Testis (tissue), 2 donors: Measurements from ENCODE around the gene CLIP2.
"Not testable (repeated sequence)": the region's sequence is repeated elsewhere in the genome, so short reads cannot be mapped to it uniquely, and the experiment has no call there.

Experiments
- CTCF ChIP-seq, 3 experiments: fragments of 450-650 bp in 2 of 3; fragments of 200-600 bp in 1 of 3; sonication (generic) in 1 of 3; IDR thresholded peaks; one replicate each; pipeline ENCODE4 v1.5.1; 2016 to 2019; ENCODE audit warnings: antibody characterized with exemption in 3 of 3, mild to moderate bottlenecking in 2 of 3, moderate library complexity in 1 of 3
- POLR2A ChIP-seq: fragments of 450-650 bp; IDR thresholded peaks from one replicate; pipeline ENCODE4 v1.6.1; 2017; ENCODE audit warnings: antibody characterized with exemption, mild to moderate bottlenecking, moderate library complexity

- TF ChIP-seq CTCF (IDR thresholded peaks at IDR 0.05); POLR2A: not testable (repeated sequence)
Observed at GRCh38 chr7:74315891-74316290, 26.7 kb downstream of the CLIP2 start.
